Activated CD8-positive, alpha-beta memory T cell treated with anti-CD3 and anti-CD28 coated beads for 4 hours (primary cell): Measurements from ENCODE around the gene KCNE1.
A peak's percentile ranks its signal among the peaks of the same experiment; 100 is the strongest.
"Not testable (repeated sequence)": the region's sequence is repeated elsewhere in the genome, so short reads cannot be mapped to it uniquely, and the experiment has no call there.

Experiments used
- DNase-seq, 2 donors: peaks; one replicate each; pipeline ENCODE4 v3.0.0-alpha.2; 2020; ENCODE audit warnings: low read depth in 2 of 2

The KCNE1 gene

DNA sequence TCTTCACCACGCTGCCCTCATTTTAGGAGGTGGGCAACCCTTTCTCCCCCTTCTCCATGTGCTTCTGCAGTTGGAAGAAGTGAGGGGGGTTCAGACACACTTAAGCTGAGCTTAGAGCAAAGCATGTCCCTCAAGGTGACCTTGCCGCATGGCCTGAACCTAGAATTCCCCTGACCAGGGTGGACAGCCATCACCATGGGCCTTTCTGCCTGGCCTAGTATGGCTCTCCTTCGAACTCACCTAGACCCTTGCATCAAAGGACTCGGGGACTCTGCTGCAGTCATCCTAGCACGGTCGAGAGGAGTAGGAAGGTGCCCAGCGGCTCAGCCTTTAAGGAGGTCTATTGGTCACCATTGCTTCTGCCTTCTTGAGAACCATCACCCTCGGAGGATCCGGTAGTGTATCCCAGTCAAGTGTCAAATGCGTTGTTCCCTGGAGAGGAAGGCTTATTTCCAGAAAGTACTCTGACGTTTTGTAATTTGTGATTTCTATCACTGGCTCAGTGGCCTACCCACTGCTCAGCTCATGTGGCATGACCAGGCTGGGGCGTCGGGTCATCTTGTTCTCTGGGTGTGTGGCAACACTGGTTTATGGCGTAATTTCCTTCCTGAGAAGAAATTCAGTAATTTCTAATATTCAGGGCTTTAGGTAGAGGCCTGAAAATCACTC lies at the start of gene KCNE1:
Gene KCNE1 (minus strand): TSS at position 424 of the 669 bp plus-strand sequence. CDS start 62,576 bp downstream, outside the sequence.
- DNase-seq, result no peak

DNA sequence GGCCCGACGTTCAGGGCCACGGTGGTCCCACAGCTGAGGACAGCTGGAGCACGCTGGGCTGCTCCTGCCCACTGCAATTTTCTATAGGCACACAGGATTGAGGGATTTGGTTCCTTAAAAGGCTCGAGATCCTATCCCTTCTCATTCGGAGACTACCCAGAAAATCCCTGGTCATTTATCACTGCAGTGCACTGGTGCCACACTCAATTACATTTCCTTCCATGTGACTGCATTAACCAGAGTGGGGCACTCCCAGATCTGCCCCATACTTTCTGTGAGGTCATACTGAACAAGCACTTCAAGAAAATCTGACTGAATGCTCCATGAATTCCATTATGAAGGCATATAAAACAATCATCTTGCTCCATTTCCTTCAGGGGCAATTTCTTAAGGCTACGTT lies 49.8 kb upstream of the KCNE1 start:
- DNase-seq, result no peak

DNA sequence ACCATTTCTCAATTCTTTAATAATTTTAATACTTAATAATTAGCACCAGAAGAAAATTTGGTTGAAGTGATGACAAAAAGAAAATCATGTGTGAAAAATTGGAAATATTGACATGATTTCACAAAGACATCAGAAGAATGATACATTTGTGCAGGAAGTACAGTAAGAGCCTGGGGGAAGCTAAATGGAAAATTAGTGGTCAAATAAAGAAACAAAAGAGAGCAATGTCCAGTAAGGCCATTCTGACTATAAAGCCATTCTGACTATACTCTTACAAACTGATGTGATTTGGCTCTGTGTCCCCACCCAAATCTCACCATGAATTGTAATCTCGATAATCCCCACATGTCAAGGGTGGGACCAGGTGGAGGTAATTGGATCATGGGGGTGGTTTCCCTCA lies 48.6 kb upstream of the KCNE1 start:
- no peak for DNase-seq

DNA sequence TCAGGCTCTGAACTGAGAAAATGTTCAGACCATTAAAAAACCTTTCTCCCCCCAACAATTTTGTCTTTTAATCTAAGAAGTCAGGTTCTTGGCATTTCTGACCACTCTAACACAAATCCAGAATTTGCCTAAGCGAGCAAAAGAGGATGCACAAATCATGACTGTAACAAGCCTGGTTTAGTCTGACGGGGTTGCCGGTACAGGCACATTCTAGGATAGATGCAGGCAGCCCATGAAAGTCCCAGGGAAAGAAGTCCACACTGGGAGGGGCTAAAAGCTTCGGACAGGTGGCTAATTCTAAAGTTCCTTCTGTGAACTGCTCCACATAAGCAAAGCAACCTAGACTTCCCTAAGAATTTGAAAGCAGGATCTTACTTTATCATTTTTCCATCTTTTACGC lies 48.0 kb upstream of the KCNE1 start:
- DNase-seq, result no peak

DNA sequence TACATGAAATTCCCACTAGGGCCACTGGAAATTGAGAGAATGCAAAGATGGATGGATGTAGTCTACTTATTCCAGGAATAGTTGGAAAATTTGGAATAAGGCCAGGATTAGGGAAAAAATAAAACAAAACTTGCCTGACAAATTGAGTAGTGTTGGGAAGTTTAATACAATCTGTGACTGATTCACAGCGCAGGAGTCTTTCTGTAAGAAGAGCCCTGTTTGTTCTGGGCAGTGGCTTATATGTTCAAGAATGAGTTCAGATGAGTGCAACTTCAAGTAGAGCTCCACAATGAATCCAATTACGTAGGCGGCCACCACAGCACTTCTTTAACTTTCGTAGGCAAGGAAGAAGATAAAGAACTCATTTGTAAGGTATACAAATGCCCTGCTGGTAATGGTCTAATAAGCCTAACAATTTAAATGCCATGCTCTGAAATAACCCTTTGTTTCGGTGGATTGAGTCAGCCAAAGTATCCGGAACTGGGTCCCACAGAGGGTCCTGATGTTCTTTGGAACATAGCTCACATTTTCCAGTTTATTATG lies 47.1 kb upstream of the KCNE1 start:
- DNase-seq, result no peak

DNA sequence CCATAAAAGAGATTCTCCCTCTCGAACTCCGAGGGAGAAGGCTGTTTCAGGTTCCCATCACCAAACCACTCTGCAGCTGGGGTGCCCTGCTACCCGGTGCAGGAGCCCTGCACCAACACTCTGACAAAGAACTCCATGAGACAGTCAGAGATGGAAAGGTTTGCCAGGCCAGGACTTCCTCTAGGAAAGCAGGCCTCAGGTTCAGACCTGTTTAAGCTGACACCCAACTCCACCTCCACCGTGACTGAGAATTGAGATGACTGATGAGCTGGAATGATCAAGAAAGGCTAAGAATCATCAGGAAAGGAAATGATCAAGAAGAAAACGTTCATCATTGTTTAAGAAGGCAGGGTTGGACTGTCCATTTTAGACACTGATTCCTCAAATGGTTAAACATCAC lies 46.2 kb upstream of the KCNE1 start:
- DNase-seq, result no peak

DNA sequence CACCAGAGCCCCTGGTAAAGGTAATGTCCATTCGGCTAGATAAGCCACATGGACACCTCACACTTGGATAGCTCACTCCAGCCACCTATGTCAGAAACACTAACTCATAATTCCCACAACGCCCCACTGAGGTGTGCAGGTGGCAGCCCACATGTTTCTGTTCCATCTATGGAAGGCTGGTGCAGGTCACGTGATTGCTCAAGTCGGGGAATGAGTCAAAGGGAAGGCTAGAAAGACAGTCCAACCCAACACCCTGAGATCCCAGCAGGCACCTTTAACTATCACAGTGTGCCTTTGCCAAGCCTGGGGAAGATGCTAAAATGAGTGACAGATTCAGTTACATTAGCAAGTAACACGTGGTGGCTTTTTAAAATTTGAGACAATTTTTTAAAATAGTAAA lies 45.3 kb upstream of the KCNE1 start:
- DNase-seq, result no peak

DNA sequence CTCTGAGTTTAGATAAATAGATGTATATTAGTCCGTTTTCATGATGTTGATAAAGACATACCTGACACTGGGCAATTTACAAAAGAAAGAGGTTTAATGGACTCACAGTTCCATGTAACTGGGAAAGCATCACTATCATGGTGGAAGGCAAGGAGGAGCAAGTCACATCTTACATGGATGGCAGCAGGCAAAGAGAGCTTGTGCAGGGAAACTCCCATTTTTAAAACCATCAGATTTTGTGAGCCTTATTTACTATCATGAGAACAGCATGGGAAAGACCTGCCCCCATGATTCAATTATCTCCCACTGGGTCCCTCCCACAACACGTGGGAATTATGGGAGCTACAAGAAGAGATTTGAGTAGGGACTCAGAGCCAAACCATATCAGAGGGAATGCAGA lies 42.7 kb upstream of the KCNE1 start:
- not testable (repeated sequence) for DNase-seq

DNA sequence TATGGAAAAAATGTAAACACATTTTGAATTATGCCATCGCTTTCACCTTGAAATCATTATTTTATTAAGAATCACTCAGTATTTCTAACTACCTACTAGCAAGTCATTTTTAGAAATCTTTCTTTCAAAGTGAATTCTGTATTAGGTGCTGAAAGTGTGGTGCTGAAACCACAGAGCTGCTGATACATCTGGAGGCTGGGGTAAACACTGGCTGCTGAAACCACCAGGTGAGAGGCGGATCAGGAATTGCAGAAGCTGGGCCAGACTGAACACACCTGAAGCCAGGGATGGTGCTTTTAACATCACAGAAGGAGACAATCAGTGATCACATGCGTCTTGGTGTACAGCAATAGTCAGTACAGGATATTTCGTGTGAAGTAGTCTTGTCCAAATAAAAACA lies 42.2 kb upstream of the KCNE1 start:
- no peak for DNase-seq

DNA sequence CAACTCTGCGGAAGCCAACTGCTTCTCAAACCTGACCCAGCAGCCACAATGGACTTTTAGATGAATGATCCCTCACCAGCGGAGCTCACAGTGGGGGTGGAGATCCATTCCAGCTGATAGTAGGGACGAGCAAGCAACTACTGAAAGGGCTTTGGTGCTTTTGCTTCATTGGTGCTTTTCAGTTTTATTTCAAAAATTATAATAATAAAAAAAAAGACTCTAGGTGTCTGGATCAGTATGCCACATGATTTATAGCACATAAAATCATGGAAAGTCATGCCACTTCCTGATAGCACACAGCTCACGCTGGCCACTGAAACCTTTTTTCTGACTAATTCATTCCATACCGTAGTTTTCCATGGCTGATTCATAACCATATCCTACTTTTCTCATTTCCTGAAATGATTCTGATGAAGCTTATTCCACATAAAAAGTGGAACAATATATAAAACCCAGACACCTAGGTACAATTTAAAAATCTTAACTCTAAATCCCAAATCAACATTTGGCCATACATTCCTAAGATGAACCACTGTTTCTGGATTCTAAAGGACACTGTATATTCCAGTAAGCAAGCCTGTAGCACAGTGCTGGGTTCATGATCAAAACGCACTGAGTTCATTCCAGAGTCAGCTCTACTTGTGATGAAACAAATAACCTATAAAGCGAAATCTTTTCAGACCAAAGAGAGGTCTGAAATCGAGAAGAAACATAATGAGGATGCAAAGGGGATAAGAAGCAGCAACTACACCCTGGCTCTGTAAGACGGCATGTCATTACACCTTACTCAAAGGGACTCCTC lies 41.3 kb upstream of the KCNE1 start:
- DNase-seq, result no peak

DNA sequence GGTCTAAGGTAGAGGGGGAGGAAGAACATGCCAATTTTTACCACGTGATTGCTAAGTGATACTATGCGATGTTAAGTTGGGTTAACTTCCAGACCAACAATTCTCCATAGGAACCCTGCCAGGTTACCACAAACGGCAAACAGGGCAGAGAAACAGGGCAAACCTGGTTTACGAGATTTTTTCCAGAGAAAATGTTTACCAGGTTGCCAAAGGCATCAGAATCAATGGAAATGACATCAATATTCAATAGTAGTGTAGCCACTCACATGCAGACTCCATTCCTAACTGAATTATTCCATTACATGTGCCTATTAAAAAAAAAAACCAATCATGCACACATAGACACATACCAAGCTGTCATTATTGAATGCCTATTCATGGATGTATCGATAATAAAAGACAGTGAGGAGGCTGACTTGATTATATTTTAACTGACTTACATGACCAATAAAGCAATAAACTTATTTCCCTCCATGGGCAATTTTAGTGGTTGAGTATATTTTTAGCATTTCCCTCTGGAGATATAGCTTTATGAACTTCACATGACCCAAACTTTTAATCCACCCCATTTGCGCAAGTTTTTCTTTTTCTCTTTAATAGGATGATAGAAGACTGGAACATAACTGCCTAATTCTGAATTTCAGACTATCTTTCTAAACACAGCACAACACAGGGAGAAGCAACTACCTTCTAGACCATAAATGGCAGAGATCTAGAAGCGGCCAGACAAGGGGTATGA lies 40.5 kb upstream of the KCNE1 start:
- DNase-seq, result no peak

DNA sequence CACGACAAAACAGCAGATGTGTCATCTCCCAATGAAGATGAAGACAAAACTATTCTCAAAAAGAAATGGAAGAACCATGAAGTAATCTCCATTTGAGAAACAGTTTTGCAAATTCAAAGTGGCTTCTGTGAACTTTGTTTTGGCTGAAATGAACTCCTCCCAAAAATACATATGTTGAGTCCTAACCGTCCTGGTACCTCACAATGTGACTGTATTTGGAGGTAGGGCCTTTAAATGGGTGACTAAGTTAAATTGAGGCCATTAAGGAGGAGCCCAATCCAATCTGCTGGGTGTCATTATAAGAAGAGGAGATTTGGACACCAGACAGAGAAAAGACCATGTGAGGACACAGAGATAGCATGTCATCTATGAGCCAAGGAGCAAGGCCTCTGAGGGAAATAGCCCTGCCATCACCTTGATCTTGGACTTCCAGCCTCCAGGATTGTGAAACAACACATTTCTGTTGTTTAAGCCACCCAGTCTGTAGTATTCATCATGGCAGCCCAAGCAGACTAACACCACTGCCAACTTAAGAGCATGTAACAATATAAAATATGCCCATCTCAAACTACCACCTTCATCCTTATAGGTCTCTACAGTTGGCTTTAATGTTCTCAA lies 38.3 kb upstream of the KCNE1 start:
- no peak for DNase-seq

DNA sequence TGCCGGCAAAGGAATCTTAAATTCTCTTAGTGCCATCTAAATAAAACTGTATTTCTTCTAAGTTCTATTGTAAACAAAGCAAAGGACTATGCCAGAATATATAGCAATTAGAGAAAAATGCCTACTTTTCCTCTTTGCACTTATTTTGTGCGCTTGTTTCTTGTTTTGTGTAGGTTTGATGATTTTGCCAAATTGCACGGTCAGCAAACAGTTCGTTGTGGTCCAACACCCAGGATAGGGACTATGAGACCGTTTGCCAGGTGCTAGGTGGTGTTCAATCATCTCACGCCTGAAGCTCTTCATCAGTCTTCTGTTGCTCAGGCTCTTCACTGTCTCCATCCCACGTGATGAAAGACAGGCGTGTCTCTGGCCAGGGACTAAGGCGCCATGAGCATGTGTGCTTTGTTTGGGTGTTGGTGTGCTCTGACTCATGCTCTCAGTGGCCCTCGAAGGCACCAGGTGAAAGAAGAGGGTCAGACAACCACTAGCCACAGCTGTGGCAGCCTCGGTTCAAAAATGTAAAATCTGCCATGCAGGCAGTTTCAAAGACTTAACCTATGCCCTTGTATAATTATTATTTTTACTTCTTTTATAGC lies 36.9 kb upstream of the KCNE1 start:
- no peak for DNase-seq

DNA sequence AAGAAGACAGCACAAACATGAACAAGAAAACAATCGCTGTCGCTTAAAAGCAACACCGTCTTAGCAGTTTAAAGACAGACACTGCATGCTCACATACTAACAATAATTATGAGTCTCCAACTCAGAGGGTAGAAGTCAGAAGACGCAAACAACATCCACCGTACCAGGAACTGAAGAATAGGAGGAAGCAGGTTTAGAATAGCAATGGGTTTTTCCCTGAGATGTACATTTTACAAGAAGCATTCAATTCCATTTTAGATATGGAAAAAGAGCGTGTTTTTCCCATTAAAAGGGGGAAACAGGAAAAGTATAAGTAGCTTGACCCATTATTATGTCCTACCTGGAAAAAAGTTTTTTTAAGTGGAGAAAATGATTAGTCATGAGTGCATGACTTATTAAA lies 34.5 kb upstream of the KCNE1 start:
- DNase-seq, result no peak

DNA sequence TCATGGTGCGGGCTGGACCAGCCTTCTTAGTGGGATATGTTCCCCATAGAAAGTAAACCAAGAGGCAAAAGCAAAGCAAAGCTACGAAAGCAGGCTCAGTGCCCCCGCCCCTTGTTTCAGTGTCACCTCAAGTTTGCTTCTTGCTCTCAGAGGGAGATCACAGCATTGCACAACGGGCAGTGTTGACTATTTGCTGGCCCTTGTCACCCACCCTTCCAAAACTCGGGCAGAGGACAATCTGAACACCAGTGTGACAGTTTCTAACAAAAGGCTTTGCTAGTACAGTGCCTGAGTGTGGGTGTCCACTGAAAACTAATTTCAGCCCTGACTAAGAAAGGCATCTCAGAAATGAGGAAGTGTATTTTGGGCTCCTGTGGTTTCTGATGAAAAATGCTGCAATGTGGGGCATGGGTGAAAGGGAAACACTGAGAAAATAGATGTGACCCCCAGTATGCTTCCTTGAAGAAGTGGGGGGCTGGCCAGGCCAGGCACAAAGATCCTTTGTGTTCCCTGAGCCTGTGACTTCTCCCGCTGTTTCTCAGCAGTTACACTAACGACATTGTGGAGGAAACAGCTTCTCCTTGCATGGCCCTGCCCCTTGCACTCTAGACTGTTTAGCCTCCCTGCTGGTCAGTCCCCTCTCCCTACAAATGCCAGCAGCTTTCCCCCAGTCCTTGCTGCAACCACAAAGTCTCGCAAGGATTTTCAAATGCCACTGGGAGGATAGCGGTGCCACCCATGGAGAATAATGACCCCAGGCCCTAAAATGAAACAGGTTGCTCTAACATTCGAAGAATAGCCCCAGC lies 33.3 kb upstream of the KCNE1 start:
- no peak for DNase-seq

DNA sequence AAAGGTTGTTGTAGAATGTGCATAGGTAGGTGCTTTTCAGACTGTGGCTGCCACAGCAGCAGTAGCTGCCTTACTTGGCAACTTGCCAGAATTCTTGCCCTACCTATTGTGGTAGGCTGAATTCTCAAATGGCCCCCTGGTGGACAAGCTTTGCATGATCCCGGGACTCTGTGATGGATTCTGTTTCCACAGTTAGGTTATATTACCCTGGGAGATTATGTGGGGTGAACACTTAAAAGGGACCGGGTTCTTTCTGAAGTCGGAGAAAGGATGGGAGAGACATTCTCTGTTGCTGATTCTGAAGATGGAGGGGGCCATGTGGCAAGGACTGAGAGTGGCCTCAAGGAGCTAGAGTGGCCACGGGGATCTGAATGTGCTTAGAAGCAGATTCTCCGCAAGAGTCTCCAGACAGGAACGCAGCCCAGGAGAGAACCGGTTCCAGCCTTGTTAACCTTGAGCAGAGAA lies 32.1 kb upstream of the KCNE1 start:
- peak in 1 of 2 donors; percentile 23 for DNase-seq

DNA sequence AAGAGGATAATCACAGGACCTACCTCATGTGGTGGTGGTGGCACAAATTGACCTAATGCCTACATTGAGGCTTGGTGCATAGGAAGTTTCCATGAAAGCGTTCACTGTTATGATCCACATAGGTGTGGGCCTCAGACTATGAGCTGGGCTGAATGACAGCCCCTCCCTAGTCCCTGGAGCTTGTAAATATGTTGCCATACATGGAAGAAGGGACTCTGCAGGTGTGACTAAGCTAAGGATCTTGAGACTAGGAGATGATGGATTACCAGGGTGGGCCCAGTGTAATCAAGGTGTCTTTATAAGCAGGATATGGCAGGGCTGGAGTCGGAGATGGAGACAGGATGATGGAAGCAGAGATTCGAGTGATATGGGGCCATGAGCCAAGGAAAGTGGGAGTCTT lies 31.0 kb upstream of the KCNE1 start:
- DNase-seq, result no peak

DNA sequence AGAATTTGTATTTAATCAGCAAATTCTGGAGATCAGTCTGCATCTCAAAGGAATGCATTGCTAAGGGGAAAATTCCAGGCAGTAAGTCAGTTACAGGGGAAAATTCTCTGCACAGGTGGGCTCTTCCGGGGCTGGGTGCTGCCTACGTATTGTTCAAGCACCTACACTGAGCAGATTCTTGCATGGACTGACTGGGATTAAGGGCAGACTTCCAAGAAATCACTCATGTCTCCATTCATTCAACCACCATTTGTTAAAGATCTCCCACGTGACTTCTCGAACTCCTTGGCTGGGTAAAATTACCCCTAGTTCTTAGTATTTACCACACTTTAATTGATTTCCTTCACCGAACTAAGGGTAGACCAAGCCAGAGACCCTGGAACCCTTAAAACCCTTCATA lies 28.2 kb upstream of the KCNE1 start:
- DNase-seq, result no peak

DNA sequence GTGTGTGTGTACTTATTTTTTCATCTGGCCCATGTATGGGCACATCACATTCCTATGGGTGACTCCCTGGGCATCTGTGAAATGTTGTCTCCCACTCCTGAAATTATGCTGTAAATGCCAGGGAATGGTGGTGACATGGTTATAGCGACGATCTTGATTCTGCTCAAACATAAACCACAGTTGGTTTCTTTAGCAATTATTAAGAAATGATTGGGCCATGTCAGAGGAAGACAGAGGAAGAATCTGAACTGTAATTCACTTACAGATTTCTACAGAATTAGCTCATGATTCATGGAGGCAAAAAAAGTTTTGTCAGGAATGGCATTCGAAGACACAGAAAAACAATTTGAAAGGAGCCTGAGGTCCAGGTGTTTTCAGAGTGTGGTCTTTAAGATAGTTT lies 25.8 kb upstream of the KCNE1 start:
- no peak for DNase-seq

DNA sequence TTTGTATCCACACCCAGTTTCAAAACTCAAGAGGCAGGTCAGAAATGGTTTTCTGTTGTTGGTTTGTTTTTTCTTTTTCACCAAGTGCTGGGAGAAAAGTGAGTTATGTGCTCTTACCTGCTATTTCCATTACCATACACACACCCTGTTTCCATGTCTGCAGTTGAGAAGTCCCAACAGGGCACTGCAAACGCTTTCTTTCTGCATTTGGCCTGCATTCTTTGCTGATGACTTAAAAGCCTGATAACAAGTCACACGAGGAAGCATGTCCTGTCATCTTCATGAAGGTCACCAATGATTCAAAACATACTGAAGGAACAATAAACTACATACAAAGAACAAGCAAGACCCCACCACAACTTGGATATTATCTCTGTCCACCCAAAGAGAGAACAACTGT lies 24.8 kb upstream of the KCNE1 start:
- DNase-seq, result no peak

DNA sequence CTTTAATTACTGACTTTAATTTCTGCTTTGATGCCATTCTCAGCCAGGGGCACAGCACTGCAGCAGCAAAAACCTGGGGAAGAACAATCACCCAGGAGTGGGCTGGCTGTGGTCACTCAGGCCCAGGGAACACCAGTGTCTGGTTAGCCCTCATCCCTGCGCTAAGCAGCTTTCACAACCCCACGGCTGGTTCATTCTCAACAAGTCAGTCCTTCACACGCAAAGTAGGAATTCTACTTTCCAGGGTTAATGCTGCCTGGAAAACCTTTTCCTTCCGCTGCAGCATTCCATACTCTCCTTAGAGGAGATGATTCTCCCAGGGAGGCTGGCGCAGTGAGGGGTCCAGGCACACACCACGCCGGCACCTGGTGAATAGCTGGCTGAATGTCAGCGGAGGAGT lies 24.3 kb upstream of the KCNE1 start:
- no peak for DNase-seq
